Measurements from ENCODE around the gene MAP4K5. TPM values are rescaled to one million over a fixed set of nuclear protein-coding genes. Genes with fewer than 3 reads are reported as not detected.

The MAP4K5 gene
- total RNA-seq, 1 experiment from 2014 or later: 33.1 TPM

GRCh38 chr14:50400461-50400860 lies 131.9 kb downstream of the MAP4K5 start:
- Histone ChIP-seq H3K4me3 (ENCODE audit: low read depth in 2 of 2, low read length in 2 of 2) (no peak overlapping the region), H3K4me1 (ENCODE audit: control insufficient read depth, insufficient read depth, low read length) (peaks cover 13% of the 10 kb centered on the region), H3K27me3 (ENCODE audit: control insufficient read depth, insufficient read depth, low read length) (no peaks in the 10 kb centered on the region), H3K27ac (ENCODE audit: low read length) (no peak overlapping the region), H3K9me3 (ENCODE audit: control insufficient read depth, insufficient read depth, low read depth, low read length) (no peaks in the 10 kb centered on the region), H3K36me3 (ENCODE audit: control insufficient read depth, insufficient read depth, low read length) (no peaks in the 10 kb centered on the region)
- no peak for ATAC-seq
- in situ Hi-C loops (cut with HindIII; ENCODE audit: low pct_unique_long_range_greater_than_20kb, low sequenced_read_pairs): no loop called here
- intact Hi-C loops (cut with micrococcal nuclease; ENCODE audit: unreplicated experiment): no loop called here
- DNase-seq (ENCODE audit: low read depth, low spot score): no peak
- BruUV-seq (replicated peaks): no TSS peak
- TF ChIP-seq CTCF (IDR thresholded peaks at IDR 0.05): no peak
- POLR2A ChIA-PET: interaction anchor here (0.6 kb wide), 2 partner anchors 18 to 24 kb away, joined by 3 to 9 read pairs; no protein-coding TSS in a partner anchor
- CTCF ChIA-PET: interaction anchor here (0.5 to 0.6 kb wide), 2 partner anchors 54 to 331 kb away, joined by 3 to 8 read pairs; no protein-coding TSS in a partner anchor

GRCh38 chr14:50399251-50400032 lies 132.9 kb downstream of the MAP4K5 start:
- Histone ChIP-seq H3K36me3 (ENCODE audit: control insufficient read depth, insufficient read depth, low read length) (no peaks in the 10 kb centered on the region), H3K4me1 (ENCODE audit: control insufficient read depth, insufficient read depth, low read length) (peaks cover 19% of the 10 kb centered on the region), H3K27me3 (ENCODE audit: control insufficient read depth, insufficient read depth, low read length) (no peaks in the 10 kb centered on the region), H3K4me3 (ENCODE audit: low read depth in 2 of 2, low read length in 2 of 2) (no peak overlapping the region), H3K9me3 (ENCODE audit: control insufficient read depth, insufficient read depth, low read depth, low read length) (no peaks in the 10 kb centered on the region), H3K27ac (ENCODE audit: low read length) (no peak overlapping the region)
- no peak for ATAC-seq
- BruUV-seq (replicated peaks): no TSS peak
- no peak for DNase-seq (ENCODE audit: low read depth, low spot score)
- intact Hi-C loops (cut with micrococcal nuclease; ENCODE audit: unreplicated experiment): loop anchor here (5.0 kb wide), 1 partner anchor 133 kb away; the partner anchor contains the start of gene MAP4K5
- ChIA-PET CTCF (interaction anchor here (0.7 kb wide), 1 partner anchor 11 kb away, joined by 3 read pairs; no protein-coding TSS in a partner anchor), POLR2A (interaction anchor here (0.7 kb wide), 1 partner anchor 87 kb away, joined by 5 read pairs; the partner anchor contains the start of genes DMAC2L and L2HGDH)
- in situ Hi-C loops (cut with HindIII; ENCODE audit: low pct_unique_long_range_greater_than_20kb, low sequenced_read_pairs): no loop called here
- TF ChIP-seq TCF7L2 (IDR thresholded peaks at IDR 0.05; ENCODE audit: low read depth, low read length) (no peak), CTCF (IDR thresholded peaks at IDR 0.05) (no peak), SIN3A (IDR thresholded peaks at IDR 0.05; ENCODE audit: borderline replicate concordance, insufficient read depth, low read depth, low read length) (no peak), REST (IDR thresholded peaks at IDR 0.05; ENCODE audit: insufficient read depth in 1 of 2, low read depth in 2 of 2, low read length in 1 of 2) (no peak), POLR2AphosphoS5 (IDR thresholded peaks at IDR 0.05; ENCODE audit: low read depth, low read length) (no peak)

All from Panc1 (cell line).